Stimulated activated effector memory CD8-positive, alpha-beta T cell treated with anti-CD3 and anti-CD28 coated beads, Interleukin-12 subunit alpha, Interleukin-12 subunit beta, amount 100 ng/mL, for 72 hours (primary cell): Measurements from ENCODE around the gene DACH1.
A peak's percentile ranks its signal among the peaks of the same experiment; 100 is the strongest.

Experiments
- ATAC-seq: fragments of 150-1000 bp; cut with Tn5 transposase; 2 replicates; pipeline ENCODE4 v1.10.0; 2021
- DNase-seq, 2 donors: peaks; one replicate each; pipeline ENCODE4 v3.0.0; 2021 to 2022; ENCODE audit warnings: low spot score in 2 of 2
- H3K27ac Mint-ChIP-seq: one replicate; pipeline ENCODE4 v1.8.0; 2022; ENCODE audit warnings: mild to moderate bottlenecking, mixed read lengths
- H3K36me3 Mint-ChIP-seq: one replicate; pipeline ENCODE4 v1.8.0; 2022; ENCODE audit warnings: mild to moderate bottlenecking, mixed read lengths
- H3K4me1 Mint-ChIP-seq: one replicate; pipeline ENCODE4 v1.8.0; 2022; ENCODE audit warnings: mixed read lengths
- H3K4me3 Mint-ChIP-seq: one replicate; pipeline ENCODE4 v1.8.0; 2022; ENCODE audit warnings: mild to moderate bottlenecking, mixed read lengths
- H3K9me3 Mint-ChIP-seq: one replicate; pipeline ENCODE4 v1.8.0; 2022; ENCODE audit warnings: mixed read lengths

The DACH1 gene

DNA sequence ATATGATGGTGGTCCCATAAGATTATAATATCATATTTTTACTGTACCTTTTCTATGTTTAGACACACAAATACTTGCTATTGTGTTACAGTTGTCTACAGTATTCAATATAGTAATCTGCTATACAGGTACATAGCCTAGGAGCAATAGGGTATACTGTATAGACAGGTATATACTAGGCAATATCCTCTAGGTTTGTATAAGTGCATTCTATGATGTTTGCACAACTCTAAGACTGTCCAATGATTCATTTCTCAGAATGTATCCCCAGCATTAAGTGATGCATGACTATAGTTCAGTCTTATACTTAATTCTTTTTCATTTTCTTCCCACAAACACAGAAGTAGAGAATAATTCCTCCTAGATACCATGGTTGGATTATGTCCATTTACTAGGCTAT is 383.3 kb downstream of the DACH1 start:
- H3K9me3 Mint-ChIP-seq, result peaks cover 4% of the 10 kb centered on the region
- no peak overlapping the region for H3K27ac Mint-ChIP-seq
- no peak overlapping the region for H3K4me3 Mint-ChIP-seq
- no peaks in the 10 kb centered on the region for H3K36me3 Mint-ChIP-seq
- no peak for DNase-seq
- ATAC-seq, result peak; percentile 34
- no peaks in the 10 kb centered on the region for H3K4me1 Mint-ChIP-seq

GRCh38 chr13:71481501-71481900 is 385.5 kb downstream of the DACH1 start:
- no peaks in the 10 kb centered on the region for H3K4me1 Mint-ChIP-seq
- no peaks in the 10 kb centered on the region for H3K36me3 Mint-ChIP-seq
- H3K4me3 Mint-ChIP-seq, result no peak overlapping the region
- ATAC-seq (no peak), DNase-seq (no peak)
- no peak overlapping the region for H3K27ac Mint-ChIP-seq
- H3K9me3 Mint-ChIP-seq, result peaks cover 4% of the 10 kb centered on the region

- no peak for DNase-seq
- H3K27ac Mint-ChIP-seq, result no peak overlapping the region
- no peaks in the 10 kb centered on the region for H3K36me3 Mint-ChIP-seq
- H3K9me3 Mint-ChIP-seq, result peaks cover 4% of the 10 kb centered on the region
- H3K4me3 Mint-ChIP-seq, result no peak overlapping the region
- ATAC-seq, result no peak
- no peaks in the 10 kb centered on the region for H3K4me1 Mint-ChIP-seq
These were observed 386.0 kb downstream of the DACH1 start for GRCh38 chr13:71481046-71481445.

- no peak for DNase-seq
- H3K4me1 Mint-ChIP-seq, result no peaks in the 10 kb centered on the region
- no peak for ATAC-seq
- H3K9me3 Mint-ChIP-seq, result peaks cover 4% of the 10 kb centered on the region
- H3K27ac Mint-ChIP-seq, result no peak overlapping the region
- no peak overlapping the region for H3K4me3 Mint-ChIP-seq
- no peaks in the 10 kb centered on the region for H3K36me3 Mint-ChIP-seq
These were observed 389.3 kb downstream of the DACH1 start for GRCh38 chr13:71477735-71478134.

DNA sequence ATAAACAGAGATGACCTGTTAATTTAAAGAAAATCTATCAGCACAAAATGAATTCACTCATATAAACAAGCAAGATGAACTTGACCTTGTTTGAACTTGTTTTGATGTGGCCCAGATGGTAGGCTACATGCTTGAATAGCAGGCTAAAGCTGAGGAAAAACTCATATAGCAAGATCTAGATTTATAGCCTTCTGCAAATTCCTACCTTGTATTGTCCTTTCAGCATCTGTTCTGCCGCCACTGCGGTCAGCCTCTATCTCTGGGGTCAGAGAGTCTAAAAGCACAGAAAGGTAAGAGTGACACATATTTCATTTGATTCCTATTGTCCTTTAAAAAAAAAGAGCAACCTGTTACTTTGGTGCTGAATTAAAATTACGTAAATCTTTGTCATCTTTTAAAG is 392.1 kb downstream of the DACH1 start:
- H3K9me3 Mint-ChIP-seq, result peaks cover 4% of the 10 kb centered on the region
- H3K4me3 Mint-ChIP-seq, result no peak overlapping the region
- no peak for ATAC-seq
- H3K27ac Mint-ChIP-seq, result no peak overlapping the region
- H3K36me3 Mint-ChIP-seq, result no peaks in the 10 kb centered on the region
- H3K4me1 Mint-ChIP-seq, result no peaks in the 10 kb centered on the region
- DNase-seq, result no peak

DNA sequence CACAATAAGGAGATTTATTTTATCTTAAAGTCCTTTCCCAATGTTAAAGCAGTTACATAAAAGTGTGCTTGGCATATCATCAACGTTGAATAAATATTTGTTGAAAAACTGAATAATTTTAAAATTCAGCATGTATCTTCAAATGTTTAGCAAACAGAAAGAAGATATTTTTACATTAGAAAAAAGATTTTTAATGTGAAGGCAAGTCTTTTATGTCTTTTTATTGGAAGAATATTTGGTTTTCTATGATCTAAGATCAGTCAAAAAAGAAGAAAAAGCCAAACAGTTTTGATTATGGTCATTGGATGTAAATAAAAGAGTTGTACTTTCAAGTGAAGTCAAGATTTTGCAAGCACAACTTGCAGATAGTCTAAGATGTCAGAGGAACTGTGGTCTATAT is 397.4 kb downstream of the DACH1 start:
- Mint-ChIP-seq H3K27ac (no peak overlapping the region), H3K9me3 (peaks cover 6% of the 10 kb centered on the region), H3K36me3 (no peaks in the 10 kb centered on the region), H3K4me3 (no peak overlapping the region), H3K4me1 (no peaks in the 10 kb centered on the region)
- ATAC-seq (no peak), DNase-seq (no peak)

GRCh38 chr13:71464686-71465085 is 402.3 kb downstream of the DACH1 start:
- no peak for DNase-seq
- no peaks in the 10 kb centered on the region for H3K4me1 Mint-ChIP-seq
- H3K9me3 Mint-ChIP-seq, result peaks cover 6% of the 10 kb centered on the region
- H3K4me3 Mint-ChIP-seq, result no peak overlapping the region
- no peak for ATAC-seq
- H3K27ac Mint-ChIP-seq, result no peak overlapping the region
- H3K36me3 Mint-ChIP-seq, result no peaks in the 10 kb centered on the region

DNA sequence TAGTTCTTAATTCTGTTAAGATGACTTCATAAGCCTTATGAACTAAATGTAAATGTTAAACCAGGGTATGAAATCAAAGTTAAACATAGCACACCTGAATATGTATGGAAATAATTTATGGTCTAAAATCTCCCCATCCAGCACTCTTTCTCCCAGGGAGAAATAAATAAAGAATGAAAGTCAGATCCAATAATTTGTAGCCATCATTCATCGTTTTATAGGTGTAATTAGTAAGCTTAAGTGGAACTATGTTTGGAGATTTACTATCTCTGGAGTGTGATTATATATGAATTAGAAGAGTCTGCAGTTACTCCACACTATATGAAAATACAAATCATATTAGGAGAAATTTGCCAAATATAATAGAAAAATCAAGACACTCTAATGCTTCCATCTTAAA is 405.1 kb downstream of the DACH1 start:
- Mint-ChIP-seq H3K9me3 (peaks cover 6% of the 10 kb centered on the region), H3K4me3 (no peak overlapping the region), H3K27ac (no peak overlapping the region), H3K4me1 (no peaks in the 10 kb centered on the region), H3K36me3 (no peaks in the 10 kb centered on the region)
- no peak for ATAC-seq
- DNase-seq, result no peak

- ATAC-seq, result no peak
- DNase-seq, result no peak
- no peaks in the 10 kb centered on the region for H3K36me3 Mint-ChIP-seq
- no peaks in the 10 kb centered on the region for H3K9me3 Mint-ChIP-seq
- H3K4me3 Mint-ChIP-seq, result no peak overlapping the region
- no peak overlapping the region for H3K27ac Mint-ChIP-seq
- H3K4me1 Mint-ChIP-seq, result no peaks in the 10 kb centered on the region
These were observed 406.8 kb downstream of the DACH1 start for GRCh38 chr13:71460211-71460610.

DNA sequence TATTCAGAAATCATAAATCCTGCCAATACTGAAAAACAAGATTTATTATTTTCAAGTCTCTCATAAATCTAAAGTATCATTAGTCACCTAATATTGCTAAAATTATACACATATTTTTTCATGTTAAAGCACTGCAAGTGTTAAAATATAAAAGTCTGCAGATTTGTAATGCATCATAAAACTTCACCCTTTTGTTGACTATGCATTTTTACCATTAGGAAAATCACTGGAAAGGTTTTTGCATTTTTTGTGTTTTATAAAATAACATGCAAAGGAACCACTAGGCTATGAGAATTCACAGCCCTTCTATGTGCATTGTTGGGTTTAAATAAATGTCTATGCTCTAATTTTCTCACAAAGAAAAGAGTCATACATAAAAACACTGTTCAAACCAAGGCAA is 407.3 kb downstream of the DACH1 start:
- ATAC-seq, result no peak
- no peak overlapping the region for H3K27ac Mint-ChIP-seq

GRCh38 chr13:71457645-71458044 is 409.4 kb downstream of the DACH1 start:
- H3K9me3 Mint-ChIP-seq, result no peaks in the 10 kb centered on the region
- no peaks in the 10 kb centered on the region for H3K4me1 Mint-ChIP-seq
- no peaks in the 10 kb centered on the region for H3K36me3 Mint-ChIP-seq
- H3K27ac Mint-ChIP-seq, result no peak overlapping the region
- H3K4me3 Mint-ChIP-seq, result no peak overlapping the region
- no peak for DNase-seq
- no peak for ATAC-seq

More for the DNA sequence above, 407.3 kb downstream of the DACH1 start:
- no peaks in the 10 kb centered on the region for H3K4me1 Mint-ChIP-seq
- no peak overlapping the region for H3K4me3 Mint-ChIP-seq
- no peak for DNase-seq
- H3K9me3 Mint-ChIP-seq, result no peaks in the 10 kb centered on the region
- H3K36me3 Mint-ChIP-seq, result no peaks in the 10 kb centered on the region

DNA sequence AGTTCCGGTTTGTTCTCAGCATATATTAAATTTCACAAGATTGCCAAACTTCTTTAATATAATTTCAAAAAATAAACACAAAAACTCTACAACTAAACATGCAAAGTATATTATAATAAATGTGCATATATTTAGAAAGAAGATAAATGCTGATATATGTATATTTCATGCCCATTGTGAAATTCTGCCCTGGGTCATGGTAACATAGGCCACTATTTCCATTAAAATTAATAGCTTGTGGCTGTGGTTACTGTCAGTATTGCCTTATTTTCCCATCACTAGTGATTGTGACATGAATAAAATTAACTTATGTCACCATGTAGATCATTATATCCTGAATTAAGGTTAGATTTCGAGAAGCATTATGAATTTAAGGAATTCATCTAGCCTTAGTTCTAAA is 410.9 kb downstream of the DACH1 start:
- no peak for ATAC-seq
- H3K4me1 Mint-ChIP-seq, result no peaks in the 10 kb centered on the region
- no peak overlapping the region for H3K27ac Mint-ChIP-seq
- no peak for DNase-seq
- H3K4me3 Mint-ChIP-seq, result no peak overlapping the region
- H3K36me3 Mint-ChIP-seq, result no peaks in the 10 kb centered on the region
- no peaks in the 10 kb centered on the region for H3K9me3 Mint-ChIP-seq

DNA sequence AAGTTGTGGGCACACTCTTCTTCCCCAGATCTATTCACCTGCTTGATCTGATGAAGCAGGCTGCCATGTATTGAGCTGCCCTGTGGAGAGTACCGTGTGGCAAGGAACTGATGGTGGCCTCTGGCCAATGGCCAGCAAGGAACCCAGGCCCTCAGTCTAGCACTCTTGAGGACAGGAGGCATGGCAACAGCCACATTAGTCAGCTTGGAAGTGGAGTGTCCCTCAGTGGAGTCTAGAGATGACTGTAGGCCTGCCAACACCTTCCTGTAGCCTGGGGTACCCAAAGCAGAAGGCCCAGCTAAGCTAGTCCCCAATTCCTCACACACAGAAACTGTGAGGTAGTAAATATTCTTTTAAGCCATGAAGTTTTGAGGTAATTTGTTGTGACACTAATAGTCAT is 412.5 kb downstream of the DACH1 start:
- Mint-ChIP-seq H3K4me3 (no peak overlapping the region), H3K9me3 (peaks cover 2% of the 10 kb centered on the region), H3K4me1 (no peaks in the 10 kb centered on the region), H3K27ac (no peak overlapping the region), H3K36me3 (no peaks in the 10 kb centered on the region)
- ATAC-seq, result peak; percentile 13
- DNase-seq, result no peak

- H3K9me3 Mint-ChIP-seq, result peaks cover 11% of the 10 kb centered on the region
- ATAC-seq (no peak), DNase-seq (no peak)
- no peaks in the 10 kb centered on the region for H3K4me1 Mint-ChIP-seq
- no peaks in the 10 kb centered on the region for H3K36me3 Mint-ChIP-seq
- no peak overlapping the region for H3K4me3 Mint-ChIP-seq
- no peak overlapping the region for H3K27ac Mint-ChIP-seq
These were observed 418.8 kb downstream of the DACH1 start for GRCh38 chr13:71448080-71448630.

- no peaks in the 10 kb centered on the region for H3K36me3 Mint-ChIP-seq
- H3K4me1 Mint-ChIP-seq, result no peaks in the 10 kb centered on the region
- DNase-seq (no peak), ATAC-seq (no peak)
- no peak overlapping the region for H3K27ac Mint-ChIP-seq
- no peak overlapping the region for H3K4me3 Mint-ChIP-seq
- peaks cover 4% of the 10 kb centered on the region for H3K9me3 Mint-ChIP-seq
These were observed 429.3 kb downstream of the DACH1 start for GRCh38 chr13:71437704-71438103.

GRCh38 chr13:71430681-71431080 is 436.3 kb downstream of the DACH1 start:
- Mint-ChIP-seq H3K9me3 (peaks cover 6% of the 10 kb centered on the region), H3K27ac (no peak overlapping the region), H3K4me3 (no peak overlapping the region), H3K36me3 (no peaks in the 10 kb centered on the region), H3K4me1 (no peaks in the 10 kb centered on the region)
- DNase-seq (no peak), ATAC-seq (no peak)

DNA sequence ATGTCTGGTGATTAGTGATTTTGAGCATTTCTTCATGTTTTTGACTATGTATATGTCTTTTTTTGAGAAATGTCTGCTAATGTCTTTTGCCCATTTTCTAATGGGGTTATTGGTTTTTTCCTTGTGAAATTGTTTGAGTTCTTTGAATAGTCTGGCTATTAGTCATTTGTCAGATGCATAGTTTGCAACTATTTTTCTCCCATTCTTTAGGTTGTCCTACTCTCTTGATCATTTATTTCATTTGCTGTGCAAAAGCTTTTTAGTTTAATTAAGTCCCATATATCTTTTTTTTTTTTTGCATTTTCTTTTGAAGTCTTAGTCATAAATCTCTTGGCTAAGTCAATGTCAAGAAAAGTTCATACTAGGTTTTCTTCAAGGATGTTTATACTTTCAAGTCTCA is 449.8 kb downstream of the DACH1 start:
- ATAC-seq (no peak), DNase-seq (no peak)
- Mint-ChIP-seq H3K4me1 (no peaks in the 10 kb centered on the region), H3K4me3 (no peak overlapping the region), H3K27ac (no peak overlapping the region), H3K36me3 (no peaks in the 10 kb centered on the region), H3K9me3 (peaks cover 24% of the 10 kb centered on the region)
